ENCODE data around the gene KLK15. TPM values are rescaled to one million over a fixed set of nuclear protein-coding genes. Genes with fewer than 3 reads are reported as not detected.

Gene KLK15
- total RNA-seq, 1 donor from 2014 or later: not detected

- Histone ChIP-seq H3K4me1 (peaks cover 5% of the 10 kb centered on the region), H3K4me3 (no peak overlapping the region), H3K27ac (no peak overlapping the region), H3K9me3 (no peaks in the 10 kb centered on the region), H3K27me3 (no peaks in the 10 kb centered on the region), H3K36me3 (peaks cover 0 to 26% of the 10 kb centered on the region in 2 donors)
- no peak for DNase-seq (ENCODE audit: extremely low spot score in 2 of 2)
- no peak for TF ChIP-seq CTCF (IDR thresholded peaks at IDR 0.05)
- TF ChIP-seq POLR2AphosphoS5 (IDR thresholded peaks at IDR 0.05; ENCODE audit: insufficient read depth in 1 of 2, low read depth in 1 of 2): no peak
- TF ChIP-seq POLR2A (IDR thresholded peaks at IDR 0.05): no peak
- intact Hi-C loops (cut with DNase I): no loop called here
Measured at GRCh38 chr19:50796634-50797428, 36.5 kb downstream of the KLK15 start.

GRCh38 chr19:50796128-50796633 is 37.2 kb downstream of the KLK15 start:
- no peak for TF ChIP-seq POLR2AphosphoS5 (IDR thresholded peaks at IDR 0.05; ENCODE audit: insufficient read depth in 1 of 2, low read depth in 1 of 2)
- TF ChIP-seq POLR2A (IDR thresholded peaks at IDR 0.05): no peak
- no peak for TF ChIP-seq CTCF (IDR thresholded peaks at IDR 0.05)
- Histone ChIP-seq H3K9me3 (no peaks in the 10 kb centered on the region), H3K4me3 (no peak overlapping the region), H3K4me1 (peaks cover 5% of the 10 kb centered on the region), H3K36me3 (peaks cover 0 to 21% of the 10 kb centered on the region in 2 donors), H3K27me3 (no peaks in the 10 kb centered on the region), H3K27ac (no peak overlapping the region)
- no peak for DNase-seq (ENCODE audit: extremely low spot score in 2 of 2)
- intact Hi-C loops (cut with DNase I): no loop called here

GRCh38 chr19:50795664-50796073 is 37.7 kb downstream of the KLK15 start:
- intact Hi-C loops (cut with DNase I): no loop called here
- Histone ChIP-seq H3K4me3 (no peak overlapping the region), H3K27me3 (no peaks in the 10 kb centered on the region), H3K4me1 (peaks cover 5% of the 10 kb centered on the region), H3K27ac (no peak overlapping the region), H3K9me3 (no peaks in the 10 kb centered on the region), H3K36me3 (peaks cover 0 to 17% of the 10 kb centered on the region in 2 donors)
- no peak for DNase-seq (ENCODE audit: extremely low spot score in 2 of 2)
- TF ChIP-seq POLR2AphosphoS5 (IDR thresholded peaks at IDR 0.05; ENCODE audit: insufficient read depth in 1 of 2, low read depth in 1 of 2) (no peak), CTCF (IDR thresholded peaks at IDR 0.05) (no peak), POLR2A (IDR thresholded peaks at IDR 0.05) (no peak)

- H3K4me3 ChIP-seq: no peak overlapping the region
- H3K27me3 ChIP-seq: no peaks in the 10 kb centered on the region
- peaks cover 5% of the 10 kb centered on the region for H3K4me1 ChIP-seq
- intact Hi-C loops (cut with DNase I): no loop called here
- no peaks in the 10 kb centered on the region for H3K9me3 ChIP-seq
- DNase-seq (ENCODE audit: extremely low spot score in 2 of 2): no peak
- H3K27ac ChIP-seq: no peak overlapping the region
- peaks cover 0 to 17% of the 10 kb centered on the region in 2 donors for H3K36me3 ChIP-seq
- TF ChIP-seq POLR2A (IDR thresholded peaks at IDR 0.05) (no peak), POLR2AphosphoS5 (IDR thresholded peaks at IDR 0.05; ENCODE audit: insufficient read depth in 1 of 2, low read depth in 1 of 2) (no peak), CTCF (IDR thresholded peaks at IDR 0.05) (no peak)
Measured at GRCh38 chr19:50794876-50795663, 38.3 kb downstream of the KLK15 start.
